ENCODE results near the gene PTPN6.

The PTPN6 gene

DNA sequence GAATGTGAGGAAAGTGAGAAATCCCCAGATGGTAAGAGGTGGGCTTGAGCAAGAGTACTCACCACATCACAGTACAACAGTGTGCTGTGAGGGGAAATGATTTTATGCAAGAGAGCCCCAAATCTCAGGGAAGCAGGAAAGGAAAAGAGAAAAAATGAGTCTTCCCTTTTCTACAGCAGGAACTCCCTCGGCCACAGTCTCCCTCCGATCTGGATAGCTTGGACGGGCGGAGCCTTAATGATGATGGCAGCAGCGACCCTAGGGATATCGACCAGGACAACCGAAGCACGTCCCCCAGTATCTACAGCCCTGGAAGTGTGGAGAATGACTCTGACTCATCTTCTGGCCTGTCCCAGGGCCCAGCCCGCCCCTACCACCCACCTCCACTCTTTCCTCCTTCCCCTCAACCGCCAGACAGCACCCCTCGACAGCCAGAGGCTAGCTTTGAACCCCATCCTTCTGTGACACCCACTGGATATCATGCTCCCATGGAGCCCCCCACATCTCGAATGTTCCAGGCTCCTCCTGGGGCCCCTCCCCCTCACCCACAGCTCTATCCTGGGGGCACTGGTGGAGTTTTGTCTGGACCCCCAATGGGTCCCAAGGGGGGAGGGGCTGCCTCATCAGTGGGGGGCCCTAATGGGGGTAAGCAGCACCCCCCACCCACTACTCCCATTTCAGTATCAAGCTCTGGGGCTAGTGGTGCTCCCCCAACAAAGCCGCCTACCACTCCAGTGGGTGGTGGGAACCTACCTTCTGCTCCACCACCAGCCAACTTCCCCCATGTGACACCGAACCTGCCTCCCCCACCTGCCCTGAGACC is 15.6 kb upstream of the PTPN6 start:
- no peak for DNase-seq (ENCODE audit: low read depth)
- in situ Hi-C loops (cut with HindIII; ENCODE audit: low sequenced_read_pairs): no loop called here
- TF ChIP-seq, protein P1, sequence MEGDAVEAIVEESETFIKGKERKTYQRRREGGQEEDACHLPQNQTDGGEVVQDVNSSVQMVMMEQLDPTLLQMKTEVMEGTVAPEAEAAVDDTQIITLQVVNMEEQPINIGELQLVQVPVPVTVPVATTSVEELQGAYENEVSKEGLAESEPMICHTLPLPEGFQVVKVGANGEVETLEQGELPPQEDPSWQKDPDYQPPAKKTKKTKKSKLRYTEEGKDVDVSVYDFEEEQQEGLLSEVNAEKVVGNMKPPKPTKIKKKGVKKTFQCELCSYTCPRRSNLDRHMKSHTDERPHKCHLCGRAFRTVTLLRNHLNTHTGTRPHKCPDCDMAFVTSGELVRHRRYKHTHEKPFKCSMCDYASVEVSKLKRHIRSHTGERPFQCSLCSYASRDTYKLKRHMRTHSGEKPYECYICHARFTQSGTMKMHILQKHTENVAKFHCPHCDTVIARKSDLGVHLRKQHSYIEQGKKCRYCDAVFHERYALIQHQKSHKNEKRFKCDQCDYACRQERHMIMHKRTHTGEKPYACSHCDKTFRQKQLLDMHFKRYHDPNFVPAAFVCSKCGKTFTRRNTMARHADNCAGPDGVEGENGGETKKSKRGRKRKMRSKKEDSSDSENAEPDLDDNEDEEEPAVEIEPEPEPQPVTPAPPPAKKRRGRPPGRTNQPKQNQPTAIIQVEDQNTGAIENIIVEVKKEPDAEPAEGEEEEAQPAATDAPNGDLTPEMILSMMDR (IDR thresholded peaks at IDR 0.05; ENCODE audit: low read depth, low read length, missing control alignments): no peak
- H3K4me3 ChIP-seq (ENCODE audit: low read depth, low read length): no peak overlapping the region

DNA sequence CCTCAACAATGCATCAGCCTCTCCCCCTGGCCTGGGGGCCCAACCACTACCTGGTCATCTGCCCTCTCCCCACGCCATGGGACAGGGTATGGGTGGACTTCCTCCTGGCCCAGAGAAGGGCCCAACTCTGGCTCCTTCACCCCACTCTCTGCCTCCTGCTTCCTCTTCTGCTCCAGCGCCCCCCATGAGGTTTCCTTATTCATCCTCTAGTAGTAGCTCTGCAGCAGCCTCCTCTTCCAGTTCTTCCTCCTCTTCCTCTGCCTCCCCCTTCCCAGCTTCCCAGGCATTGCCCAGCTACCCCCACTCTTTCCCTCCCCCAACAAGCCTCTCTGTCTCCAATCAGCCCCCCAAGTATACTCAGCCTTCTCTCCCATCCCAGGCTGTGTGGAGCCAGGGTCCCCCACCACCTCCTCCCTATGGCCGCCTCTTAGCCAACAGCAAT is 14.9 kb upstream of the PTPN6 start:
- TF ChIP-seq, protein P1 (IDR thresholded peaks at IDR 0.05; ENCODE audit: low read depth, low read length, missing control alignments): no peak
- H3K4me3 ChIP-seq (ENCODE audit: low read depth, low read length): no peak overlapping the region
- in situ Hi-C loops (cut with HindIII; ENCODE audit: low sequenced_read_pairs): no loop called here
- no peak for DNase-seq (ENCODE audit: low read depth)

DNA sequence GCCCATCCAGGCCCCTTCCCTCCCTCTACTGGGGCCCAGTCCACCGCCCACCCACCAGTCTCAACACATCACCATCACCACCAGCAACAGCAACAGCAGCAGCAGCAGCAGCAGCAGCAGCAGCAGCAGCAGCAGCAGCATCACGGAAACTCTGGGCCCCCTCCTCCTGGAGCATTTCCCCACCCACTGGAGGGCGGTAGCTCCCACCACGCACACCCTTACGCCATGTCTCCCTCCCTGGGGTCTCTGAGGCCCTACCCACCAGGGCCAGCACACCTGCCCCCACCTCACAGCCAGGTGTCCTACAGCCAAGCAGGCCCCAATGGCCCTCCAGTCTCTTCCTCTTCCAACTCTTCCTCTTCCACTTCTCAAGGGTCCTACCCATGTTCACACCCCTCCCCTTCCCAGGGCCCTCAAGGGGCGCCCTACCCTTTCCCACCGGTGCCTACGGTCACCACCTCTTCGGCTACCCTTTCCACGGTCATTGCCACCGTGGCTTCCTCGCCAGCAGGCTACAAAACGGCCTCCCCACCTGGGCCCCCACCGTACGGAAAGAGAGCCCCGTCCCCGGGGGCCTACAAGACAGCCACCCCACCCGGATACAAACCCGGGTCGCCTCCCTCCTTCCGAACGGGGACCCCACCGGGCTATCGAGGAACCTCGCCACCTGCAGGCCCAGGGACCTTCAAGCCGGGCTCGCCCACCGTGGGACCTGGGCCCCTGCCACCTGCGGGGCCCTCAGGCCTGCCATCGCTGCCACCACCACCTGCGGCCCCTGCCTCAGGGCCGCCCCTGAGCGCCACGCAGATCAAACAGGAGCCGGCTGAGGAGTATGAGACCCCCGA is 14.3 kb upstream of the PTPN6 start:
- TF ChIP-seq, protein P1 (IDR thresholded peaks at IDR 0.05; ENCODE audit: low read depth, low read length, missing control alignments): no peak
- H3K4me3 ChIP-seq (ENCODE audit: low read depth, low read length): peak overlapping the region; percentile 47
- DNase-seq (ENCODE audit: low read depth): no peak
- in situ Hi-C loops (cut with HindIII; ENCODE audit: low sequenced_read_pairs): no loop called here

DNA sequence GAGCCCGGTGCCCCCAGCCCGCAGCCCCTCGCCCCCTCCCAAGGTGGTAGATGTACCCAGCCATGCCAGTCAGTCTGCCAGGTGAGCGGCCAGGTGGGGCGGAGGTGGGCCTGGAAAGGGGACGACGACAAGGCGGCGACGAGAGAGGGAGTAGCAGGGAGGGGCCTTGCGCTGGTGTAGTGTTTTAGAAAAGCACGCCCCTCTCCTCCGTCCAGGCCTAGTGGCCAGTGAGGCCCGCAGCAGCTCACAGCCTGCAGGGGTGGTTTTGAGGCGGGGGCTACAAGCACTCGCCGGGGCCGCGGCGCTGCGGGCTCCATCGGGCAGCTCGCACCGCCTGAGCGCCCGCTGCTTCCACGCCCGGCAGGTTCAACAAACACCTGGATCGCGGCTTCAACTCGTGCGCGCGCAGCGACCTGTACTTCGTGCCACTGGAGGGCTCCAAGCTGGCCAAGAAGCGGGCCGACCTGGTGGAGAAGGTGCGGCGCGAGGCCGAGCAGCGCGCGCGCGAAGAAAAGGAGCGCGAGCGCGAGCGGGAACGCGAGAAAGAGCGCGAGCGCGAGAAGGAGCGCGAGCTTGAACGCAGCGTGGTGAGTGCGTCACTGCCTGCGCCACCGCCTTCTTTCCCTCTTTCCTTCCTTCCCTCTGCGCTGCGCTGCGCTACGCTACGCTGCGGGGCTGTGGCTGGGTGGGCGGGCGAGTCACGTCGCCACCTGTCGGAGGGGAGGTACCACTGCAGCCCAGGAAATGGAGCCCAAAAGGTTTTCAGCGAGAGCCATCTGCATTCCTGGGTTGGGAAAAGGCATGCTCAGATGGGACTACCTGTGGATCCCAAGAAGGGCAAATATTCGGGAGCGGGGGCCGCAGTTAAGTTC is 13.4 kb upstream of the PTPN6 start:
- DNase-seq (ENCODE audit: low read depth): peak; percentile 86
- H3K4me3 ChIP-seq (ENCODE audit: low read depth, low read length): peak overlapping the region; percentile 47
- in situ Hi-C loops (cut with HindIII; ENCODE audit: low sequenced_read_pairs): no loop called here
- TF ChIP-seq, protein P1 (IDR thresholded peaks at IDR 0.05; ENCODE audit: low read depth, low read length, missing control alignments): peak; percentile 98

DNA sequence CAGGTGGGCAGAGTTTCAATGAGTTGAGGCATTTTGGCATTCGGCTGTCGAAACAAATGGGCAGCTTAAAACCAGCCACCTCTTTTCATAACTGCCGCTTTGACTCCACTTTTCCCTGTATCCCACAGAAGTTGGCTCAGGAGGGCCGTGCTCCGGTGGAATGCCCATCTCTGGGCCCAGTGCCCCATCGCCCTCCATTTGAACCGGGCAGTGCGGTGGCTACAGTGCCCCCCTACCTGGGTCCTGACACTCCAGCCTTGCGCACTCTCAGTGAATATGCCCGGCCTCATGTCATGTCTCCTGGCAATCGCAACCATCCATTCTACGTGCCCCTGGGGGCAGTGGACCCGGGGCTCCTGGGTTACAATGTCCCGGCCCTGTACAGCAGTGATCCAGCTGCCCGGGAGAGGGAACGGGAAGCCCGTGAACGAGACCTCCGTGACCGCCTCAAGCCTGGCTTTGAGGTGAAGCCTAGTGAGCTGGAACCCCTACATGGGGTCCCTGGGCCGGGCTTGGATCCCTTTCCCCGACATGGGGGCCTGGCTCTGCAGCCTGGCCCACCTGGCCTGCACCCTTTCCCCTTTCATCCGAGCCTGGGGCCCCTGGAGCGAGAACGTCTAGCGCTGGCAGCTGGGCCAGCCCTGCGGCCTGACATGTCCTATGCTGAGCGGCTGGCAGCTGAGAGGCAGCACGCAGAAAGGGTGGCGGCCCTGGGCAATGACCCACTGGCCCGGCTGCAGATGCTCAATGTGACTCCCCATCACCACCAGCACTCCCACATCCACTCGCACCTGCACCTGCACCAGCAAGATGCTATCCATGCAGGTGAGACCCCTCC is 12.6 kb upstream of the PTPN6 start:
- peak overlapping the region; percentile 15 for H3K4me3 ChIP-seq (ENCODE audit: low read depth, low read length)
- in situ Hi-C loops (cut with HindIII; ENCODE audit: low sequenced_read_pairs): no loop called here
- DNase-seq (ENCODE audit: low read depth): no peak
- TF ChIP-seq, protein P1 (IDR thresholded peaks at IDR 0.05; ENCODE audit: low read depth, low read length, missing control alignments): no peak

All from astrocyte of the cerebellum (primary cell).